SK-N-SH (cell line): ENCODE measurements around the gene MEI1. TPM values are rescaled to one million over a fixed set of nuclear protein-coding genes. Genes with fewer than 3 reads are reported as not detected.

Experiments
- CTCF ChIA-PET: fragments of 300-600, 350-600 bp; formaldehyde crosslinking; extraction: SDS; loops from one replicate; lab custom pipeline; 2021; lab: Yijun Ruan, JAX
- POLR2A ChIA-PET: fragments of 350-600 bp; sonication (Branson Sonifier 250); formaldehyde crosslinking; extraction: SDS; loops from one replicate; lab custom pipeline; 2020; ENCODE audit warnings: antibody characterized with exemption, inconsistent platforms; lab: Yijun Ruan, JAX
- DNase-seq: peaks from one replicate; pipeline ENCODE4 v3.0.0; 2012
- H2AFZ ChIP-seq: fragments of 200-600 bp; sonication (generic); 2 replicates; pipeline ENCODE4 v1.8.1; 2016; ENCODE audit warnings: antibody characterized with exemption, mild to moderate bottlenecking, low read depth
- H3F3A ChIP-seq: fragments of 200-600 bp; sonication (generic); replicated peaks from 2 replicates; pipeline ENCODE3; 2016; ENCODE audit warnings: antibody characterized with exemption, mild to moderate bottlenecking; ENCODE audit not compliant: insufficient read depth
- H3K27ac ChIP-seq, 2 experiments: fragments of 200-500 bp in 1 of 2; fragments of 200-600 bp in 1 of 2; sonication (Bioruptor generic) in 1 of 2; sonication (generic), shearing (Covaris generic) in 1 of 2; 2 replicates each; pipeline versions ENCODE4 v1.5.1 to v1.6.1; 2014 to 2016; ENCODE audit warnings: low read depth in 2 of 2, inconsistent platforms in 1 of 2, low read length in 1 of 2, mild to moderate bottlenecking in 1 of 2, mixed read lengths in 1 of 2
- H3K27me3 ChIP-seq: fragments of 200-600 bp; sonication (generic), shearing (Covaris generic); 2 replicates; pipeline ENCODE4 v1.6.1; 2016; ENCODE audit warnings: mixed run types; ENCODE audit not compliant: insufficient read depth
- H3K36me3 ChIP-seq, 2 experiments: fragments of 200-500 bp in 1 of 2; fragments of 200-600 bp in 1 of 2; sonication (Bioruptor generic) in 1 of 2; sonication (generic) in 1 of 2; replicated peaks in 1 of 2; 2 replicates each; pipeline versions ENCODE3 to v1.5.1; 2014 to 2016; ENCODE audit warnings: low read length in 1 of 2, mild to moderate bottlenecking in 1 of 2; ENCODE audit not compliant: insufficient read depth in 2 of 2, control insufficient read depth in 1 of 2
- H3K4me1 ChIP-seq, 2 experiments: fragments of 200-500 bp in 1 of 2; fragments of 200-600 bp in 1 of 2; sonication (Bioruptor generic) in 1 of 2; sonication (generic), shearing (Covaris generic) in 1 of 2; 2 replicates each; pipeline versions ENCODE4 v1.5.1 to v1.6.1; 2014 to 2016; ENCODE audit warnings: low read depth in 1 of 2, low read length in 1 of 2, mixed run types in 1 of 2; ENCODE audit not compliant: insufficient read depth in 2 of 2, control insufficient read depth in 1 of 2
- H3K4me2 ChIP-seq: fragments of 200-600 bp; sonication (generic), shearing (Covaris generic); 2 replicates; pipeline ENCODE4 v1.6.1; 2017; ENCODE audit warnings: mixed run types
- H3K4me3 ChIP-seq, 2 experiments: fragments of 200-500 bp in 1 of 2; fragments of 200-600 bp in 1 of 2; sonication (Bioruptor generic) in 1 of 2; sonication (generic), shearing (Covaris generic) in 1 of 2; 2 replicates each; pipeline versions ENCODE4 v1.5.1 to v1.8.1; 2014 to 2016; ENCODE audit warnings: low read depth in 2 of 2, inconsistent platforms in 1 of 2, low read length in 1 of 2, mild to moderate bottlenecking in 1 of 2, mixed read lengths in 1 of 2, moderate library complexity in 1 of 2
- H3K79me2 ChIP-seq: fragments of 200-600 bp; sonication (generic); 2 replicates; pipeline ENCODE4 v1.8.1; 2017; ENCODE audit warnings: mild to moderate bottlenecking; ENCODE audit not compliant: insufficient read depth
- H3K9ac ChIP-seq: fragments of 200-600 bp; sonication (generic); 2 replicates; pipeline ENCODE4 v1.6.1; 2017; ENCODE audit warnings: mixed run types
- H3K9me2 ChIP-seq: fragments of 200-600 bp; sonication (generic); 2 replicates; pipeline ENCODE4 v1.6.1; 2017; ENCODE audit warnings: mixed run types
- H3K9me3 ChIP-seq: fragments of 200-600 bp; sonication (generic); 2 replicates; pipeline ENCODE4 v1.6.1; 2017; ENCODE audit warnings: mixed run types, mild to moderate bottlenecking, moderate library complexity
- H4K20me1 ChIP-seq: fragments of 200-600 bp; sonication (generic); 2 replicates; pipeline ENCODE4 v1.6.1; 2017; ENCODE audit warnings: mild to moderate bottlenecking, mixed run types; ENCODE audit not compliant: insufficient read depth
- CTCF ChIP-seq: fragments of 200-600 bp; sonication (generic); IDR thresholded peaks from 2 replicates; pipeline ENCODE4 v1.6.1; 2017; ENCODE audit warnings: antibody characterized with exemption, mild to moderate bottlenecking, moderate library complexity
- EP300 ChIP-seq, 2 experiments: IDR thresholded peaks; 2 replicates each; pipeline versions ENCODE4 v1.4.0 to v1.6.1; 2012; ENCODE audit warnings: borderline replicate concordance in 1 of 2, low read depth in 1 of 2, low read length in 1 of 2
- EZH2phosphoT487 ChIP-seq: fragments of 200-600 bp; sonication (generic); IDR thresholded peaks from 2 replicates; pipeline ENCODE4 v1.6.1; 2017; ENCODE audit warnings: low read depth, mixed run types, mild to moderate bottlenecking, antibody characterized with exemption, moderate library complexity, borderline replicate concordance
- FOXM1 ChIP-seq: IDR thresholded peaks from 2 replicates; pipeline ENCODE4 v1.4.0; 2012; ENCODE audit warnings: low read depth, mild to moderate bottlenecking
- JUND ChIP-seq: IDR thresholded peaks from 2 replicates; pipeline ENCODE4 v1.4.0; 2012
- MAX ChIP-seq: IDR thresholded peaks from 2 replicates; pipeline ENCODE4 v1.4.0; 2012; ENCODE audit warnings: low read depth
- MEF2A ChIP-seq: IDR thresholded peaks from 2 replicates; pipeline ENCODE4 v1.4.0; 2012; ENCODE audit warnings: low read depth, borderline replicate concordance
- MXI1 ChIP-seq: IDR thresholded peaks from 2 replicates; pipeline ENCODE4 v1.6.1; 2012; ENCODE audit warnings: mild to moderate bottlenecking, low read depth, low read length, improper control_type of control experiment
- NFIC ChIP-seq: IDR thresholded peaks from 2 replicates; pipeline ENCODE4 v1.4.0; 2012; ENCODE audit warnings: borderline replicate concordance
- NRF1 ChIP-seq: IDR thresholded peaks from 2 replicates; pipeline ENCODE4 v1.6.1; 2012; ENCODE audit warnings: low read depth, mild to moderate bottlenecking, low read length
- RAD21 ChIP-seq: IDR thresholded peaks from 2 replicates; pipeline ENCODE4 v1.6.1; 2012; ENCODE audit warnings: mild to moderate bottlenecking, low read length
- REST ChIP-seq: IDR thresholded peaks from 2 replicates; pipeline ENCODE4 v1.6.1; 2012; ENCODE audit warnings: mild to moderate bottlenecking, low read depth, low read length, moderate library complexity
- RFX5 ChIP-seq: IDR thresholded peaks from 2 replicates; pipeline ENCODE4 v1.6.1; 2012; ENCODE audit warnings: mild to moderate bottlenecking, improper control_type of control experiment, low read length
- SIN3A ChIP-seq: IDR thresholded peaks from 2 replicates; pipeline ENCODE4 v1.6.1; 2012; ENCODE audit warnings: low read depth, mild to moderate bottlenecking, low read length, moderate library complexity, borderline replicate concordance
- SMC3 ChIP-seq: IDR thresholded peaks from 2 replicates; pipeline ENCODE4 v1.6.1; 2012; ENCODE audit warnings: low read depth, low read length, improper control_type of control experiment
- TCF12 ChIP-seq: IDR thresholded peaks from 2 replicates; pipeline ENCODE4 v1.4.0; 2012
- TEAD4 ChIP-seq: IDR thresholded peaks from 2 replicates; pipeline ENCODE4 v1.4.0; 2012; ENCODE audit warnings: mild to moderate bottlenecking, borderline replicate concordance; ENCODE audit not compliant: insufficient read depth
- YY1 ChIP-seq: IDR thresholded peaks from 2 replicates; pipeline ENCODE4 v1.4.0; 2012; ENCODE audit warnings: low read depth, mild to moderate bottlenecking
- ZBTB33 ChIP-seq: IDR thresholded peaks from 2 replicates; pipeline ENCODE4 v1.4.0; 2012; ENCODE audit warnings: low read depth, borderline replicate concordance
- WGBS: methylation state at CpG from one replicate; pipeline ENCODE4 v1.1.6; 2017; ENCODE audit warnings: low lambda C conversion rate; 5-methylcytosine and 5-hydroxymethylcytosine counted together
- polyA plus RNA-seq, 3 experiments: library from polyadenylated mRNA; depleted of rRNA; stranded (reverse); fragments of >200 nt; gene quantifications; 2 replicates each; pipeline ENCODE4 v1.2.3, GENCODE V29; 2012

Gene MEI1
- polyA plus RNA-seq, 1 of the 3 experiments (the other 2 are of a cell fraction): not detected

GRCh38 chr22:41762980-41763779 is 63.9 kb downstream of the MEI1 start:
- H3K36me3 ChIP-seq: no peaks in the 10 kb centered on the region
- no peak overlapping the region for H3K4me3 ChIP-seq
- POLR2A ChIA-PET: no interaction called here
- no peak overlapping the region for H3K4me2 ChIP-seq
- no peak overlapping the region for H3K9ac ChIP-seq
- no peak overlapping the region for H2AFZ ChIP-seq
- no peaks in the 10 kb centered on the region for H3K9me2 ChIP-seq
- TF ChIP-seq CTCF (peak; percentile 37), JUND (no peak), TEAD4 (no peak)
- TF ChIP-seq, all 33 proteins: peak for 1
- Histone ChIP-seq H3K27me3 (no peaks in the 10 kb centered on the region), H4K20me1 (no peaks in the 10 kb centered on the region), H3K4me1 (no peaks in the 10 kb centered on the region), H3K9me3 (no peaks in the 10 kb centered on the region), H3K79me2 (no peaks in the 10 kb centered on the region), H3F3A (no peaks in the 10 kb centered on the region), H3K27ac (no peak overlapping the region)
- no peak for DNase-seq
- CTCF ChIA-PET: interaction anchor here (0.6 to 1.1 kb wide), 2 partner anchors 66 to 177 kb away, joined by 3 to 5 read pairs; no protein-coding TSS in a partner anchor
- WGBS: 78% methylated on average over 12 of the region's 14 CpGs

- CTCF ChIA-PET: interaction anchor here (0.7 kb wide), 1 partner anchor 70 kb away, joined by 3 read pairs; no protein-coding TSS in a partner anchor
- POLR2A ChIA-PET: no interaction called here
- H4K20me1 ChIP-seq: no peaks in the 10 kb centered on the region
Observed at GRCh38 chr22:41766476-41766875, 67.2 kb downstream of the MEI1 start.

More at GRCh38 chr22:41766476-41766875, 67.2 kb downstream of the MEI1 start:
- H2AFZ ChIP-seq: no peak overlapping the region
- WGBS: 47% methylated on average over 5 of the region's 5 CpGs
- H3K4me1 ChIP-seq: no peaks in the 10 kb centered on the region
- H3K27ac ChIP-seq: no peak overlapping the region
- no peak for DNase-seq
- H3K79me2 ChIP-seq: no peaks in the 10 kb centered on the region
- H3K9ac ChIP-seq: no peak overlapping the region
- no peaks in the 10 kb centered on the region for H3F3A ChIP-seq
- no peak overlapping the region for H3K4me2 ChIP-seq
- no peaks in the 10 kb centered on the region for H3K9me2 ChIP-seq
- H3K4me3 ChIP-seq: no peak overlapping the region
- H3K36me3 ChIP-seq: no peaks in the 10 kb centered on the region
- H3K9me3 ChIP-seq: no peaks in the 10 kb centered on the region
- H3K27me3 ChIP-seq: no peaks in the 10 kb centered on the region
- no peak for TF ChIP-seq SMC3
- no peak for TF ChIP-seq RAD21
- no peak for TF ChIP-seq MXI1
- TF ChIP-seq SIN3A: no peak
- TF ChIP-seq RFX5: no peak
- no peak for TF ChIP-seq EZH2phosphoT487
- TF ChIP-seq TCF12: no peak
- no peak for TF ChIP-seq MEF2A
- TF ChIP-seq NRF1: no peak
- TF ChIP-seq MAX: no peak
- no peak for TF ChIP-seq FOXM1
- TF ChIP-seq ZBTB33: no peak
- no peak for TF ChIP-seq REST
- TF ChIP-seq NFIC: no peak
- TF ChIP-seq EP300 (IDR thresholded peaks at IDR 0.05; ENCODE audit: borderline replicate concordance in 1 of 2, low read depth in 1 of 2, low read length in 1 of 2): no peak
- no peak for TF ChIP-seq YY1
